Measurements from ENCODE around the gene PLCH2.

- TF ChIP-seq TAF1 (IDR thresholded peaks at IDR 0.05; ENCODE audit: low read depth) (no peak), TEAD4 (IDR thresholded peaks at IDR 0.05) (no peak), YY1 (IDR thresholded peaks at IDR 0.05; ENCODE audit: low read depth) (no peak), MAX (IDR thresholded peaks at IDR 0.05) (no peak), RAD21 (IDR thresholded peaks at IDR 0.05; ENCODE audit: low read depth) (no peak)
Observed at GRCh38 chr1:2503554-2504224, 27.6 kb downstream of the PLCH2 start.
